Measurements from ENCODE around the gene RYR2.

The RYR2 gene

DNA sequence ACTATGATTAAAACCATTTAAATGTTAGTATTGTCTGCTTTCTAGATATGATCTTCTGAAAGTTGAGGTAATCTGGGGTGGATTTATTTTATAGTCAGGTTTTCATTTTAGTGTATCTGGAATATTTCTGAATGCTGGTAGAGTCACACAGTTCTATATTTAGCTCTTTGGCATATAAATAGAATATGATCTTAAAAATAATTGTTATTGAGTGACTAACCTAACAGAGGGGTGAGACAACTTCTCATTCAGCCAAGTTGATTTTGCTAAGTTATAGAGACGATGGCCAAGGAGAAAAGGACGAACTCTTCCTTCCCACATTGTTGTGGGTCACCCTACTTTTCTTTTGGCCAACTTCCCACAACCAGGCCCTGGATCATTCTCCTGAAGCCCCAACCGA lies 30.6 kb upstream of the RYR2 start:
- CTCF ChIA-PET: interaction anchor here (0.5 kb wide), 1 partner anchor 141 kb away, joined by 3 read pairs; no protein-coding TSS in a partner anchor
- POLR2A ChIA-PET (ENCODE audit: low non-redundant PET): no interaction called here
- no peak for DNase-seq (ENCODE audit: low spot score)
- H3K27ac ChIP-seq: no peak overlapping the region
- TF ChIP-seq, protein P1, sequence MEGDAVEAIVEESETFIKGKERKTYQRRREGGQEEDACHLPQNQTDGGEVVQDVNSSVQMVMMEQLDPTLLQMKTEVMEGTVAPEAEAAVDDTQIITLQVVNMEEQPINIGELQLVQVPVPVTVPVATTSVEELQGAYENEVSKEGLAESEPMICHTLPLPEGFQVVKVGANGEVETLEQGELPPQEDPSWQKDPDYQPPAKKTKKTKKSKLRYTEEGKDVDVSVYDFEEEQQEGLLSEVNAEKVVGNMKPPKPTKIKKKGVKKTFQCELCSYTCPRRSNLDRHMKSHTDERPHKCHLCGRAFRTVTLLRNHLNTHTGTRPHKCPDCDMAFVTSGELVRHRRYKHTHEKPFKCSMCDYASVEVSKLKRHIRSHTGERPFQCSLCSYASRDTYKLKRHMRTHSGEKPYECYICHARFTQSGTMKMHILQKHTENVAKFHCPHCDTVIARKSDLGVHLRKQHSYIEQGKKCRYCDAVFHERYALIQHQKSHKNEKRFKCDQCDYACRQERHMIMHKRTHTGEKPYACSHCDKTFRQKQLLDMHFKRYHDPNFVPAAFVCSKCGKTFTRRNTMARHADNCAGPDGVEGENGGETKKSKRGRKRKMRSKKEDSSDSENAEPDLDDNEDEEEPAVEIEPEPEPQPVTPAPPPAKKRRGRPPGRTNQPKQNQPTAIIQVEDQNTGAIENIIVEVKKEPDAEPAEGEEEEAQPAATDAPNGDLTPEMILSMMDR (conservative IDR thresholded peaks at IDR 0.05; ENCODE audit: low read depth): no peak

DNA sequence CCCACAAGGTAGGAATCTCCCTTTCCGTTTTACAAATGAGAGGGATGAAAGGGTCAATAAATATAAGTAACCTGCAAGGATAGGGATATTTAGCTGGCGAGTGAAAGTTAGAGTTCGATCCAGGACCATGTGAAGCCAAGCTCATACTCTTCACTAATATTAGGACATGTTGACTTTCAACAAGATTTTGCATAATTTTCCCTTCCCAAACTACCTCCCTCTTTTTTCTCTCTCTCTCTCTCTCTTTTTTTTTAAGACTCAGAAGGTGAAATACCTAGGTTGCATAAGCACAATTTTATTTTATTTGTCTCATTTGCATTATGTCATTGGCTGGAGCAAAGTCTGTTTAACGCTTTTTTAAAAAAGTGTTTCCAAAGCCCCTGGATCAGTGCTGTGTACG lies 29.6 kb upstream of the RYR2 start:
- TF ChIP-seq, protein P1 (conservative IDR thresholded peaks at IDR 0.05; ENCODE audit: low read depth): no peak
- ChIA-PET POLR2A (ENCODE audit: low non-redundant PET) (no interaction called here), CTCF (no interaction called here)
- no peak for DNase-seq (ENCODE audit: low spot score)
- no peak overlapping the region for H3K27ac ChIP-seq

DNA sequence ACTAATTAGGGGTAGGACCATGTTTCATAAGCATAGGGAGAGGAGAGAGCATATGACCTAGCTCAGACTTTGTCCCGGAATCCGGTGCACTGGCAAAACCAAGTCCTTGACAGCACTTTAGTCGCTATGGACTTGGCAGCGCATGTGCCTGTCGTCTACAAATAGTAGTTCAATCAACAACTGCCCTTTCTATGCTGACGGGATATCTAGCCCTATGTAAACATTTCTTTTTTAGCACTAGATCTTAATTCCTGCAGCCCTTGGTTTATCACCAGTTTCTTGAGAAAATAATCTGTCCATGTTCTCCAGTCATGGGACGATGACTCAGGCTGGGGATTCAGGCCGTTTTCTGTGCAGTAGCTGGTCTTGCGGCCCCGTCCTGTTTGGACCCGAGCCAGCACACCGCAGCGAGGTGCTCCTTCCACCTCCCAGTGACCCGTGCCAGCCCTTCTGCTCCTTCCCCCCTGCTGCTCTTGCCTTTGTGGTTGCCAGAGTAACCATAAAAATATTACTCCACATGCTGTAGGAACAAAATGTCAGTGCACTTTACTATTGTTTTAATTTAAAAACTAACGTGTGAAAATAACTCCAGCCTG lies 29.1 kb upstream of the RYR2 start:
- CTCF ChIA-PET: no interaction called here
- H3K27ac ChIP-seq: no peak overlapping the region; the same call in 1 of the 2 replicates
- DNase-seq (ENCODE audit: low spot score): peak; percentile 27
- TF ChIP-seq, protein P1 (conservative IDR thresholded peaks at IDR 0.05; ENCODE audit: low read depth): no peak
- POLR2A ChIA-PET (ENCODE audit: low non-redundant PET): no interaction called here

DNA sequence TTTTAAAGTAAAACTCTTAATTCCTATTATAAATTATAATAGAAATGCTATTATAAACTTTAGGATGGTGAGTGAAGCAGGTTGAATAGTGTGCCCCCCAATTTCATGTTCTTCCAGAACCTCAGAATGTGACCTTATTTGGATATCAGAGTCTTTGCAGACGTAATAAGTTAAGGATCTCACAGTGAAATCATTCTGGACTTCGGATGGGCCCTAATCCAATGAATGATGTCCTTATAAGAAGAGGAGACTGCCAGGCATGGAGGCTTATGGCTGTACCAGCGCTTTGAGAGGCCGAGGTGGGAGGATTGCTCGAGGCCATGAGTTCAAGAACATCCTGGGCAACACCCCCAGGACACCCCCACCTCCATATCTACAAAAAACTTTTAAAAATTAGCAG lies 28.4 kb upstream of the RYR2 start:
- ChIA-PET CTCF (no interaction called here), POLR2A (ENCODE audit: low non-redundant PET) (no interaction called here)
- DNase-seq (ENCODE audit: low spot score): no peak

DNA sequence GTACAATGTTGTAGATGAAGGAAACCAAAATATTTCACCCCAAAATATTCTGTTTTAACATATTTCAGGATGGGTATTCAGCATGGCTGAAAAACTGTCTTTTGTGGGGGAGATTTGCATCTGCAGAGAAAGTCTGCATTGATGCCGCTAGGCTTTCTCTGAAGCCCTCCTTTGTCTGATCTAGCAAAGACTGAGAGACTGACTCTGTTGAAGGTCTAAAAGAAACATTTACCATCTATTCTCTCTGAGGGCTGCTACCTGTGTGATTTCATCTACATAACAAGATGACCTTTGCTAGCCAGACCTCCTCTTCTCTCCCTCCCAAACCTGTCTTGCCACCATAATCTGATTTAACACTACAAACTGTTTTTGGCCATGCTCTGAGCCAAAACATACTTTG lies 25.4 kb upstream of the RYR2 start:
- DNase-seq (ENCODE audit: low spot score): no peak
- POLR2A ChIA-PET (ENCODE audit: low non-redundant PET): no interaction called here
- CTCF ChIA-PET: interaction anchor here (0.7 kb wide), 1 partner anchor 257 kb away, joined by 3 read pairs; no protein-coding TSS in a partner anchor
- H3K27ac ChIP-seq: no peak overlapping the region
- TF ChIP-seq, protein P1 (conservative IDR thresholded peaks at IDR 0.05; ENCODE audit: low read depth): no peak

More for the DNA sequence above, 28.4 kb upstream of the RYR2 start:
- H3K27ac ChIP-seq: no peak overlapping the region
- TF ChIP-seq, protein P1 (conservative IDR thresholded peaks at IDR 0.05; ENCODE audit: low read depth): no peak

DNA sequence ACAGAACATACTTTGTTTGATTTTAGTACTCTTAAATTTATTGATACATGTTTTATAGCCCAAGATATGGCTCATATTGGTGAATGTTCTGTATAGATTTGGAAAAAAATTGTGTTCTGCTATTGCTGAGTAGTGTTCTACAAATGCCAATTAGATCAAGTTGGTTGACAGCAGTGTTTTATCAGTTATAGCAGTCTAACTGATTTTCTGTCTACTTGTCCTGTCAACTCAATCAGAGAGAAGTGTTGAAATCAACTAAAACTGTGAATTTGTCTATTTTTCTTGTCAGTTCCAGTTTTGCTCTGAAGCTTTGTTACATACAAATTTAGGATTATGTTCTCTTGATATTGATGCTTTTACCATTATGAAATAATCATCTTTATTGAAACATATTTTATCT lies 23.1 kb upstream of the RYR2 start:
- no peak overlapping the region for H3K27ac ChIP-seq
- no peak for DNase-seq (ENCODE audit: low spot score)
- TF ChIP-seq, protein P1 (conservative IDR thresholded peaks at IDR 0.05; ENCODE audit: low read depth): no peak
- ChIA-PET POLR2A (ENCODE audit: low non-redundant PET) (no interaction called here), CTCF (no interaction called here)
